Psoas muscle (tissue), 8 donors: ENCODE results near the gene CDCA5. TPM values are rescaled to one million over a fixed set of nuclear protein-coding genes. Genes with fewer than 3 reads are reported as not detected.

Experiments
- ATAC-seq, 4 donors: fragments of 200-7000 bp; cut with Tn5 transposase; one replicate each; pipeline ENCODE4 v1.9.1; 2020; ENCODE audit warnings: moderate library complexity in 3 of 4, mild to moderate bottlenecking in 2 of 4
- DNase-seq, 2 donors: peaks; one replicate each; pipeline ENCODE4 v3.0.0-alpha.2; 2020
- H3K27ac ChIP-seq: fragments of 200-600 bp; one replicate; pipeline ENCODE4 v1.8.0; 2022
- H3K27me3 ChIP-seq, 3 donors: fragments of 200-600 bp in 1 of 3; one replicate each; pipeline versions ENCODE4 v1.6.1 to v1.8.0; 2013 to 2022; ENCODE audit warnings: low read length in 2 of 3, mild to moderate bottlenecking in 2 of 3, moderate library complexity in 1 of 3; ENCODE audit not compliant: insufficient read depth in 3 of 3
- H3K36me3 ChIP-seq, 2 donors: fragments of 200-600 bp in 1 of 2; one replicate each; pipeline versions ENCODE4 v1.6.1 to v1.8.0; 2013 to 2022; ENCODE audit warnings: low read depth in 1 of 2, mild to moderate bottlenecking in 1 of 2, moderate library complexity in 1 of 2; ENCODE audit not compliant: insufficient read depth in 1 of 2
- H3K4me1 ChIP-seq: fragments of 200-600 bp; one replicate; pipeline ENCODE4 v1.8.0; 2022
- H3K4me3 ChIP-seq: fragments of 200-600 bp; one replicate; pipeline ENCODE4 v1.8.0; 2022; ENCODE audit warnings: mild to moderate bottlenecking
- H3K9me3 ChIP-seq: fragments of 200-600 bp; one replicate; pipeline ENCODE4 v1.8.0; 2022
- CTCF ChIP-seq: fragments of 200-600 bp; IDR thresholded peaks from one replicate; pipeline ENCODE4 v1.8.0; 2022; ENCODE audit warnings: antibody characterized with exemption
- WGBS, 3 donors: extraction: QIAGEN DNeasy Blood & Tissue Kit; methylation state at CpG; one replicate each; pipeline versions ENCODE4 v1.1.6 to v1.1.7; 2013; 5-methylcytosine and 5-hydroxymethylcytosine counted together
- intact Hi-C, 2 donors: fragments of 100-400 bp; cut with DNase I; formaldehyde crosslinking; loops; one replicate each; pipeline versions ENCODE4 v1.11.0 to v1.14.2; 2022
- polyA plus RNA-seq, 3 donors: library from polyadenylated mRNA; stranded (reverse); fragments of 200-250 nt; gene quantifications; one replicate each; pipeline ENCODE4 v1.2.3, GENCODE V29; 2013
- total RNA-seq, 4 donors: library from RNA; stranded (reverse); fragmentation: NEBNext Ultra II Directional in 2 of 4; extraction: Animal tissue kit (Norgen Biotek cat#: 25700) in 2 of 4; gene quantifications; one replicate each; pipeline versions ENCODE4 v1.2.1 to v1.2.4, GENCODE V29; 2021 to 2023
- donor health status: healthy with polysubstance abuse.
- donor health status: DM: no; HTN: no; CAD: no; lungs with moderate emphysema.
- donor health status: Bipolar disorder and iron deficiency.
- donor health status: healthy.
- donor health status: DM: yes; HTN: yes; CAD: no.
- donor health status: DM: no; HTN: no; CAD: no.
- donor health status: DM: no; HTN: no; CAD: no.
- donor health status: DM: yes; HTN: yes; CAD: no.

CDCA5 gene
- total and polyA plus RNA-seq, 7 donors: 0.28 to 1.6 (median 0.92) TPM

GRCh38 chr11:65112546-65113360, 28.9 kb upstream of the CDCA5 start:
- Histone ChIP-seq H3K4me3 (peak overlapping the region; percentile 73), H3K36me3 (peaks cover 0 to 33% of the 10 kb centered on the region in 2 donors), H3K4me1 (peaks cover 31% of the 10 kb centered on the region), H3K9me3 (no peaks in the 10 kb centered on the region), H3K27ac (peak overlapping the region; percentile 68), H3K27me3 (no peaks in the 10 kb centered on the region)
- intact Hi-C loops: loop anchor here (5.0 to 10.0 kb wide), 2 partner anchors 100 to 268 kb away; partner anchors contain the start of genes ARL2 (in 1 of the 2) and CDC42BPG (in 1 of the 2)
- peak; percentile 83 for TF ChIP-seq CTCF
- 3 to 4% (median 4%) methylated on average over 45 to 57 of the region's 57 CpGs for WGBS, 3 donors
- DNase-seq: peak; percentile 67 to 86
- peak; percentile 56 to 73 (median 68) for ATAC-seq

- H3K27ac ChIP-seq: peak within 1 kb of the TSS; percentile 68
- ATAC-seq (peak; percentile 85 to 92 (median 90)), DNase-seq (peak; percentile 96 to 97)
- H3K4me3 ChIP-seq: peak within 1 kb of the TSS; percentile 73
- no peaks in the 10 kb centered on the region for H3K9me3 ChIP-seq
- peaks cover 31% of the 10 kb centered on the region for H3K4me1 ChIP-seq
- no peaks in the 10 kb centered on the region for H3K27me3 ChIP-seq
- no peak for TF ChIP-seq CTCF
- peaks cover 0 to 35% of the 10 kb centered on the region in 2 donors for H3K36me3 ChIP-seq
- intact Hi-C loops: loop anchor here (2.0 to 10.0 kb wide), 3 partner anchors 69 to 267 kb away; partner anchors contain the start of genes ARL2 (in 1 of the 2), CAPN1 (in 1 of the 2) and CDC42BPG (in 1 of the 2)
- 0 to 2% (median 1%) methylated on average over 45 to 64 of the region's 64 CpGs for WGBS, 3 donors
Measured at GRCh38 chr11:65111744-65112545, 28.1 kb upstream of the CDCA5 start, which contains the start of gene TM7SF2. TM7SF2 (plus strand) TSS chr11:65111872; CDS start chr11:65112016, 144 bp downstream.

- intact Hi-C loops: loop anchor here (2.0 to 10.0 kb wide), 3 partner anchors 70 to 266 kb away; partner anchors contain the start of genes ARL2 (in 1 of the 2), CAPN1 (in 1 of the 2) and CDC42BPG (in 1 of the 2)
- H3K4me1 ChIP-seq: peaks cover 26% of the 10 kb centered on the region
- no peaks in the 10 kb centered on the region for H3K9me3 ChIP-seq
- H3K27me3 ChIP-seq: no peaks in the 10 kb centered on the region
- no peak for DNase-seq
- ATAC-seq: peak in 1 of 4 donors; percentile 0
- H3K27ac ChIP-seq: peak overlapping the region; percentile 46
- peak overlapping the region; percentile 73 for H3K4me3 ChIP-seq
- 61 to 66% (median 64%) methylated on average over 30 to 31 of the region's 31 CpGs for WGBS, 3 donors
- no peak for TF ChIP-seq CTCF
- H3K36me3 ChIP-seq: peaks cover 0 to 35% of the 10 kb centered on the region in 2 donors
Measured at GRCh38 chr11:65111159-65111743, 27.4 kb upstream of the CDCA5 start.

- Histone ChIP-seq H3K4me3 (no peak overlapping the region), H3K4me1 (peaks cover 17% of the 10 kb centered on the region), H3K36me3 (peaks cover 0 to 35% of the 10 kb centered on the region in 2 donors), H3K27ac (peak overlapping the region; percentile 46), H3K27me3 (no peaks in the 10 kb centered on the region), H3K9me3 (no peaks in the 10 kb centered on the region)
- peak; percentile 100 for TF ChIP-seq CTCF
- intact Hi-C loops: loop anchor here (2.0 to 10.0 kb wide), 3 partner anchors 70 to 266 kb away; partner anchors contain the start of genes ARL2 (in 1 of the 2), CAPN1 (in 1 of the 2) and CDC42BPG (in 1 of the 2)
- WGBS, 3 donors: 14 to 16% (median 15%) methylated on average over 17 to 18 of the region's 18 CpGs
- ATAC-seq (peak; percentile 51 to 66 (median 58)), DNase-seq (peak; percentile 85 to 91)
Measured at GRCh38 chr11:65110354-65110861, 26.6 kb upstream of the CDCA5 start.
